DND-41 (cell line): ENCODE data around the gene KANSL1L.

Experiments
- EZH2 ChIP-seq: IDR thresholded peaks from 3 replicates; pipeline ENCODE4 v1.6.1; 2012; ENCODE audit warnings: borderline replicate concordance, low read depth, mild to moderate bottlenecking, moderate library complexity, low read length, inconsistent platforms; ENCODE audit not compliant: severe bottlenecking
- TF ChIP-seq, protein P1 (sequence below): IDR thresholded peaks from 2 replicates; pipeline ENCODE4 v1.5.1; 2012; ENCODE audit warnings: borderline replicate concordance, low read length, moderate library complexity, mild to moderate bottlenecking; ENCODE audit not compliant: poor library complexity, severe bottlenecking; ENCODE audit errors: extremely low read depth

GRCh38 chr2:210132239-210132638, 39.0 kb downstream of the KANSL1L start:
- TF ChIP-seq, protein P1, sequence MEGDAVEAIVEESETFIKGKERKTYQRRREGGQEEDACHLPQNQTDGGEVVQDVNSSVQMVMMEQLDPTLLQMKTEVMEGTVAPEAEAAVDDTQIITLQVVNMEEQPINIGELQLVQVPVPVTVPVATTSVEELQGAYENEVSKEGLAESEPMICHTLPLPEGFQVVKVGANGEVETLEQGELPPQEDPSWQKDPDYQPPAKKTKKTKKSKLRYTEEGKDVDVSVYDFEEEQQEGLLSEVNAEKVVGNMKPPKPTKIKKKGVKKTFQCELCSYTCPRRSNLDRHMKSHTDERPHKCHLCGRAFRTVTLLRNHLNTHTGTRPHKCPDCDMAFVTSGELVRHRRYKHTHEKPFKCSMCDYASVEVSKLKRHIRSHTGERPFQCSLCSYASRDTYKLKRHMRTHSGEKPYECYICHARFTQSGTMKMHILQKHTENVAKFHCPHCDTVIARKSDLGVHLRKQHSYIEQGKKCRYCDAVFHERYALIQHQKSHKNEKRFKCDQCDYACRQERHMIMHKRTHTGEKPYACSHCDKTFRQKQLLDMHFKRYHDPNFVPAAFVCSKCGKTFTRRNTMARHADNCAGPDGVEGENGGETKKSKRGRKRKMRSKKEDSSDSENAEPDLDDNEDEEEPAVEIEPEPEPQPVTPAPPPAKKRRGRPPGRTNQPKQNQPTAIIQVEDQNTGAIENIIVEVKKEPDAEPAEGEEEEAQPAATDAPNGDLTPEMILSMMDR, result no peak
- no peak for TF ChIP-seq EZH2
